HepG2 (cell line): ENCODE data around the gene RBCK1. TPM values are rescaled to one million over a fixed set of nuclear protein-coding genes. Genes with fewer than 3 reads are reported as not detected.

Experiments
- ELF1 ChIP-seq: sonication (generic); formaldehyde crosslinking; IDR thresholded peaks from 2 replicates; pipeline ENCODE4 v1.4.0; 2020; ENCODE audit warnings: missing genetic modification reagents
- ETV5 ChIP-seq: IDR thresholded peaks from 2 replicates; pipeline ENCODE4 v1.6.1; 2018; ENCODE audit warnings: missing biosample characterization, missing genetic modification reagents, inconsistent platforms, borderline replicate concordance
- FIP1L1 ChIP-seq: fragments of 200-400 bp; formaldehyde crosslinking; IDR thresholded peaks from 2 replicates; pipeline ENCODE4 v1.6.1; 2018; ENCODE audit warnings: low read depth, mild to moderate bottlenecking, low read length, moderate library complexity, borderline replicate concordance; ENCODE audit not compliant: insufficient read depth
- HDAC2 ChIP-seq: sonication (generic); formaldehyde crosslinking; IDR thresholded peaks from 2 replicates; pipeline ENCODE4 v1.4.0; 2020; ENCODE audit warnings: missing genetic modification reagents
- HNRNPH1 ChIP-seq: fragments of 200-400 bp; formaldehyde crosslinking; optimal IDR thresholded peaks from 2 replicates; pipeline ENCODE3; 2017; ENCODE audit warnings: mild to moderate bottlenecking, low read depth, low read length
- KMT2B ChIP-seq: IDR thresholded peaks from 2 replicates; pipeline ENCODE4 v1.6.1; 2016; ENCODE audit warnings: missing genetic modification reagents, missing compliant biosample characterization
- MXD3 ChIP-seq: IDR thresholded peaks from 2 replicates; pipeline ENCODE4 v1.6.1; 2016; ENCODE audit warnings: mild to moderate bottlenecking, missing biosample characterization, missing genetic modification reagents
- NBN ChIP-seq: fragments of 450-650 bp; conservative IDR thresholded peaks from 2 replicates; pipeline ENCODE4 v1.6.1; 2017
- SIN3B ChIP-seq: fragments of 150-350 bp; IDR thresholded peaks from 2 replicates; pipeline ENCODE4 v1.6.1; 2014; ENCODE audit warnings: low read length
- SNRNP70 ChIP-seq: fragments of 200-400 bp; formaldehyde crosslinking; IDR thresholded peaks from 2 replicates; pipeline ENCODE4 v1.6.1; 2017; ENCODE audit warnings: mild to moderate bottlenecking, low read depth, low read length, moderate library complexity
- SOX6 ChIP-seq, 2 experiments: fragments of 450-650 bp in 1 of 2; sonication (generic) in 1 of 2; formaldehyde crosslinking in 1 of 2; IDR thresholded peaks; 2 replicates each; pipeline versions ENCODE4 v1.4.0 to v1.6.1; 2017 to 2020; ENCODE audit warnings: antibody characterized with exemption in 1 of 2, mild to moderate bottlenecking in 1 of 2, missing genetic modification reagents in 1 of 2
- TFAP4 ChIP-seq: sonication (generic); IDR thresholded peaks from 2 replicates; pipeline ENCODE4 v1.6.1; 2016; ENCODE audit warnings: low read depth, borderline replicate concordance
- ZFP36L1 ChIP-seq: sonication (generic); formaldehyde crosslinking; IDR thresholded peaks from 2 replicates; pipeline ENCODE4 v1.8.0; 2022; ENCODE audit warnings: mild to moderate bottlenecking, missing genetic modification reagents, moderate library complexity
- ZHX2 ChIP-seq, 2 experiments: sonication (generic) in 1 of 2; formaldehyde crosslinking in 1 of 2; IDR thresholded peaks; 2 replicates each; pipeline versions ENCODE4 v1.6.1 to v1.9.0; 2014 to 2022; ENCODE audit warnings: antibody characterized with exemption in 1 of 2, borderline replicate concordance in 1 of 2, inconsistent platforms in 1 of 2, low read depth in 1 of 2, missing genetic modification reagents in 1 of 2
- ZNF17 ChIP-seq: sonication (generic); formaldehyde crosslinking; IDR thresholded peaks from 2 replicates; pipeline ENCODE4 v1.5.0; 2020; ENCODE audit warnings: mild to moderate bottlenecking, missing genetic modification reagents
- ZNF430 ChIP-seq: sonication (generic); formaldehyde crosslinking; IDR thresholded peaks from 2 replicates; pipeline ENCODE4 v1.9.0; 2021; ENCODE audit warnings: mild to moderate bottlenecking, missing genetic modification reagents
- ZNF619 ChIP-seq: sonication (generic); formaldehyde crosslinking; IDR thresholded peaks from 2 replicates; pipeline ENCODE4 v1.4.0; 2020; ENCODE audit warnings: mild to moderate bottlenecking, missing genetic modification reagents
- ZNF691 ChIP-seq: sonication (generic); formaldehyde crosslinking; IDR thresholded peaks from 2 replicates; pipeline ENCODE4 v1.4.0; 2020; ENCODE audit warnings: missing genetic modification reagents, low read depth, mild to moderate bottlenecking, borderline replicate concordance
- ZNF740 ChIP-seq: sonication (generic); formaldehyde crosslinking; IDR thresholded peaks from 2 replicates; pipeline ENCODE4 v1.4.0; 2020; ENCODE audit warnings: missing genetic modification reagents
- ZNF781 ChIP-seq: sonication (generic); formaldehyde crosslinking; IDR thresholded peaks from 2 replicates; pipeline ENCODE4 v1.5.1; 2020; ENCODE audit warnings: borderline replicate concordance, mild to moderate bottlenecking, missing genetic modification reagents; ENCODE audit errors: not compliant biosample characterization
- polyA plus RNA-seq, 8 experiments: library from polyadenylated mRNA; depleted of rRNA in 3 of 8; stranded (reverse) in 7 of 8; unstranded in 1 of 8; fragments of >200 nt; fragmentation: Illumina TruSeq in 4 of 8; extraction: Trizol in 4 of 8; gene quantifications; 2 replicates each; pipeline versions ENCODE4 v1.2.1 to v1.2.3, GENCODE V29; 2011 to 2016; ENCODE audit warnings: low read depth in 4 of 8, missing spikeins in 1 of 8, mixed read lengths in 1 of 8; ENCODE audit not compliant: insufficient read depth in 1 of 8
- total RNA-seq, 5 experiments: library from RNA; depleted of rRNA; stranded (reverse); fragments of >200 nt; fragmentation: Illumina TruSeq; extraction: Trizol; gene quantifications; 2 replicates each; pipeline ENCODE4 v1.2.3, GENCODE V29; 2016; ENCODE audit warnings: low read depth in 1 of 5

Gene RBCK1
- total and polyA plus RNA-seq, 2 of the 13 experiments (the other 11 are each of a cell fraction or from before 2014, with no cell fraction given): 149 to 215 TPM

- no peak for TF ChIP-seq ZHX2 (IDR thresholded peaks at IDR 0.05; ENCODE audit: low read depth)
- TF ChIP-seq ZHX2 (CRISPR knock-in tag; IDR thresholded peaks at IDR 0.05; ENCODE audit: borderline replicate concordance): no peak
- TF ChIP-seq SNRNP70: no peak
- peak; percentile 38; the same call in 1 of the 2 replicates for TF ChIP-seq SIN3B
- TF ChIP-seq HNRNPH1: peak; percentile 89
- TF ChIP-seq NBN: no peak
- 0 out of 2 replicates have a peak, but pooled peaks have one; percentile 37 for TF ChIP-seq ZNF17 (CRISPR knock-in tag)
- peak; percentile 84 for TF ChIP-seq ZNF430 (CRISPR knock-in tag)
- peak; percentile 74 for TF ChIP-seq ETV5 (CRISPR knock-in tag)
- no peak for TF ChIP-seq FIP1L1
- no peak for TF ChIP-seq SOX6 (IDR thresholded peaks at IDR 0.05)
- TF ChIP-seq SOX6 (CRISPR knock-in tag; IDR thresholded peaks at IDR 0.05): peak; percentile 62
- peak; percentile 17; the same call in 1 of the 2 replicates for TF ChIP-seq ZNF619 (CRISPR knock-in tag)
- peak; percentile 47; the same call in 1 of the 2 replicates for TF ChIP-seq KMT2B (CRISPR knock-in tag)
- TF ChIP-seq MXD3 (CRISPR knock-in tag): peak; percentile 82; the same call in 1 of the 2 replicates
- peak; percentile 94 for TF ChIP-seq TFAP4
- peak; percentile 88 for TF ChIP-seq ZNF740 (CRISPR knock-in tag)
- no peak; the same call in 1 of the 2 replicates for TF ChIP-seq ZFP36L1 (CRISPR knock-in tag)
- no peak for TF ChIP-seq ZNF781
- TF ChIP-seq ZNF691 (CRISPR knock-in tag): peak; percentile 45; the same call in 1 of the 2 replicates
- TF ChIP-seq HDAC2 (CRISPR knock-in tag): peak; percentile 42; the same call in 1 of the 2 replicates
- peak; percentile 32; the same call in 1 of the 2 replicates for TF ChIP-seq ELF1
Observed at GRCh38 chr20:381581-382290, 26.4 kb upstream of the RBCK1 start (continued).
